ENCODE results near the gene OTOS.

OTOS gene

DNA sequence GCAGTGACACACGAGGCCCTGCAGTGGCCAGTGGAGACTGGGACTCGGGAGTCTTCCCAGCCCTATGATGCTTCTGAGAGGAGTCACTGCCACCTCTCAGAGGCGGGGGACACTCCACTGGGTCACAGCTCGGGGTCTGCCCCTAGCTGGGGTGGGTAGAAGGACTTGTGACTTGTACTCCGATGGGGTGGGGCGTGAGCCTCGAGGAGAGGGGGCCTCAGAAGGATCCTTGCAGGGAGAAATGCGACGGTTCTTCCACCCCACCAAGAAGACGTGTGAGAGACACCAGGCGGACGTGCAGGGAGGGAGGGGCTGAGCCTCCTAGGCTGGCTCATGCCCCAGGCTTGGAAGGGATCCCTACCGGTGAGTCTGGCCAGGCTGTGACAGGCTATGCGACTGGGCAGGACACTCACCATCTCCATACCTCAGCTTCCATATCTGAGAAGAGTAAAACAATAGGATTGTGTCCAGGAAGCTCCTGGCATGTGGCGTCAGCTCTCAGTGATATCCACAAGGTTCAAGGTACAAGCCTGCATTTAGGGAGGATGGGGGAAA, 11.1 kb upstream of the OTOS start:
- no peak for DNase-seq (ENCODE audit: low spot score)

DNA sequence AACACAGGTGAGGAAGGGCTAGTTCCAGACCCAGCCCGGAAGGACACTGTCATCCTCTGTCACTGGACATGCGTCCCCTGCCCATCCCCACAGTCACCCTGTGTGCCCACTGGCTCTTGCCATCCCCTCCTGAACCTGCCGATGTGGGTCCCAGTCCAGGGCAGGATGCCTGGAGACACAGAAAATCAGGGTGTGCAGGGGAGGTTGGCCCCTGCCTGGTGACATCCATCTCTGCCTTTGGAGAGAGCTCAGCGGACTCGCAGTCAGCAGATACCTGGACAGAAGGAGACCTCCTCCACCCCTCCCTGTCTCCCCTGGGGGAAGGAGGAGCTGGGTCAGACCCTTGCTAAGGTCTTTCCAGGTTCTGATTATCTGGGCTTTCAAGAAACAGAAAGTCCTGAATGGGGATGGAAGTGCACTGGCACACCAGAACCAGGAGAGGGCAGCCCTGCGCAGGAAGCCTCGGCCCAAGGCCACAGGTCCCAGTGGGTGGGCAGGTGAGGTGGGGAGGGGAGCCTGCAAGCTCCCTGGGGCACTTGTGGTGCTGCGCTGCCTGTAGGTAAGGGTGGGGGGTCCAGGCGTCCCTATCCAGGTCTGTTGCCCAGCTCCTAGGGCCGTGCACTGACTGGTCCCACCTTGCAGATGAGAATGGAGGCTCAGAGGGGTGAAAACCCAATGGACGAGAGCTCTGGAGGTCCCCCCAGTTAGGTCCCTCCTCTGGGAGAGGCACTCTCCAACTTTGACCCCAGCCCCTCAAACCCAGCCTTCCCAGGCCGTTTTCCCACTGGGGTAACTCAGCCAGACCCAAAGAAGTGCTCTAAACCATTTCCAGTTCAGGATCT, 9.7 kb upstream of the OTOS start:
- DNase-seq (ENCODE audit: low spot score), result no peak

DNA sequence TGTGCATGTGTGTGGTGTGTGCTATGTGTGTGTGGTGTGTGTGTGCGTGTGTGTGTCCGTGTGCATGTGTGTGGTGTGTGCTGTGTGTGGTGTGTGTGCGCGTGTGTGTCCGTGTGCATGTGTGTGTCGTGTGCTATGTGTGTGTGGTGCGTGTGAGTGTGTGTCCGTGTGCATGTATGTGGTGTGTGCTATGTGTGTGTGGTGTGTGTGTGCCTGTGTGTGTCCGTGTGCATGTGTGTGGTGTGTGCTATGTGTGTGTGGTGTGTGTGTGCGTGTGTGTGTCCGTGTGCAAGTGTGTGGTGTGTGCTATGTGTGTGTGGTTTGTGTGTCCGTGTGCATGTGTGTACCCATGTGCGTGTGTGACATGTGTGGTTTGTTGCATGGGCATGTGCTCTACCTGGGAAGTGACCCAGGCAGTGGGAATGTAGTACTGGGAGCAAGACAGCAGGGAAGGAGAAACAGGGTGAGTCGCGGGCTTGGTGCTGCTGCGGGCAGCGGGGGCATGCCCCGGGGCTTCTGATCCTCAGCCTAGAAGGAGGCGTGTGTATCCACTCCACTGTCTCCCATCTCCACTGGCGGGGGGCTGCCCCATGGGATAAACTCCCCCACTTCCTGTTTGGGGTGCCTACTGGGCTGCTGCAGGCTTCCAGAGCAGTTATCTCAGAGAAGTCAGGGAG, 7.6 kb upstream of the OTOS start:
- DNase-seq (ENCODE audit: low spot score), result no peak

DNA sequence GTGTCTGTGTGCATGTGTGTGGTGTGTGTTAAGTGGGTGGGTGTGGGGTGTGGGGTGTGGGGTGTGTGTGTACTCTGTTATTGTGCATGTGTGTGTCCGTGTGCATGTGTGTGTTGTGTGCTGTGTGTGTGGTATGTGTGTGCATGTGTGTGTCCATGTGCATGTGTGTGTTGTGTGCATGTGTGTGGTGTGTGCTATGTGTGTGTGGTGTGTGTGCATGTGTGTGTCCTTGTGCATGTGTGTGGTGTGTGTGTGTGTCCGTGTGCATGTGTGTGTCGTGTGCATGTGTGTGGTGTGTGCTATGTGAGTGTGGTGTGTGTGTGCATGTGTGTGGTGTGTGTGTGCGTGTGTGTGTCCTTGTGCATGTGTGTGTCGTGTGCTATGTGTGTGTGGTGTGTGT, 6.9 kb upstream of the OTOS start:
- no peak for DNase-seq (ENCODE audit: low spot score)

DNA sequence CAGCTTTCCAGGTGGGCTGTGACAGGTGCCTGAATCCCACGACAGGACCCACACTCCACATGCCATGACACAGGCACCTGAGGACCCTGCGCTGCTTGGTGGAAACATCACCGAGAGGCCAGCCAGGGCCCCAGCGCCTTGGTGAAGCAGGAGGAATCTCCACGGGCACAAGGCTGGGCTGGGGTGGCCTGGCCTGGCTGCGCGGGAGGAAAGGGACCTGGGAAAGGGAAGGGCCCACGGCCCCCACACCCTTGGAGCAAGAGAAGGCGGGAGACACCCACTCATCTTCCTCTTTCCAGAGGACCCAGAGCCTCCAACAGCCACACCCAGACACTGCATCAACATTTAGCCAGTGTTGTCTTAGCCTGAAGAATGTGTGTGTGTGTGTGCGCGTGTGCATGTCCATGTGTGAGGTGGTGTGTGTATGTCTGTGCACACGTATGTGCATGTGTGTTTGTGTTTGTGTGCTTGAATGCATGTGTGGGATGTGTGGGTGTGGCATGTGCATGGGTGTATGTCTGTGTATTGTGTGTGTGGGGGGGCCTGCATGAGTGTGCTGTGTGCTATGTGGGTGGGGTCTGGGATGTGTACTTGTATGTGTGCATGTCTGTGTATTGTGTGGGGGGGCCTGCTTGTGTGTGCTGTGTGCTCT, 6.3 kb upstream of the OTOS start:
- DNase-seq (ENCODE audit: low spot score), result no peak

DNA sequence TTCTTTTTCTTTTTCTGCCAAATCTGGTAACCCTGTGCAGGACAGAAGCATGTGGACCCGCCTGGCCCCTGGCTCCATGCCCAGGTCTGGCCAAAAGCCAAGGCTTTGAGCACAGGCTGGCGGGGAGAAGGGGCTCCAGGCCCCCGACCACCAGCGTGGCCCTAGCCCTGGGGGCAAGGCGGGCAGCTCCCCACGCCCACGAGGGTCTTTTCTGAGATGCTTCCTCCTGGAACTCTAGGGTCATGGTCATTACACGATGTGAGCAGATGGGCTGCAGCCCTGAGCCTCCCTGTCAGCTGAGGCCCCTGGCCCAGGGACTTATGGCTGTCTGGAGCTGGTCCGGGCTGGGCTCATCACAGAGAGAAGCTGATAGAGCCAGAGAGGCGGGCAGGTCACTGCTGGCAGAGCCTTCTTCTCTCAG, 5.7 kb upstream of the OTOS start:
- DNase-seq (ENCODE audit: low spot score), result no peak

DNA sequence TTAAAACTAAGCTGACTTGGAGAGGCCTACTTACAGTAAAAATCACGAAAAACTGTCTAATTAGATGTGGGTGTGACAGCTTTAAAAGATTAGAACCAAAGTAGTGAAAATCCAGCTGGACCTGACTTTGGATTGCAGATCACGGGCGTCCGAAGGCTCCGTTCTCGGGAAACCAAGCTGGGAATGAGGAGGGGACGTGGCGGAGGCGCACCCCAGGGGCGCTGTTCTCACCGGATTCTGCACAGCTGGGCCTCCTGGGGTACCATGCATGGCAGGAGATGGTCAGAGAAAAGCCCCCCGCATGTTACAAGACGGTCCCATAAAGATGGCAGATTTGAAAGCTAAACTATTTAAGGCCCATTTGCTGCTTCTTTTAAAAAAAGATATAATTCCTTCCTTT, 5.0 kb upstream of the OTOS start:
- DNase-seq (ENCODE audit: low spot score), result no peak

DNA sequence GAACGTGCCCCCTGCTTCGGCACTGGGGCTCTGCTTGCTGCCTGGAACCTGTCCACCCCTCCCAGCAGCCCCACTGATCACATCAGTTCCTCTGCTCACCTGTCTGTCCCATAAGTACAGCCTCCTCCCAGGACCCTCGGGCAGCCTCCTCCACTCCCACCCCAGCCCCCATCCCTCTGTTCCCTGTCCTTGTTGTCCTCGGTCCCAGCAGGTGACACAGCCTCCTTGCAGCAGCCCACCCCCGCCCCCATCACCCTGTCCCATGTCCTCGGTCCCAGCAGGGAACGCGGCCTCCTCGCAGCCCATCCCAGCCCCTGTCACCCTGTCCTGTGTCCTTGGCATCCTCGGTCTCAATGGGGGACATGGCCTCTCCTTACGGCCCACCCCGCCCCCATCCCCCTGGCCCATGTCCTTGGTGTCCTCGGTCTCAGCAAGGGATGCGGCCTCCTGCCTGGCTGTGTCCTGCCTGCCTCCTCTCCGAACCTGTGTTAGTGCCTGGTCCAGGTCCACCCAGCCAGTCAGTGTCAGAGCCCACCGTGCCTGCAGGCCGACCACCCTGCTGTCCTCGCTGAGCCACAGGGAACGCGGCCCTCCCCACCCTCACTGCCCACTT, 4.3 kb upstream of the OTOS start:
- no peak for DNase-seq (ENCODE audit: low spot score)

DNA sequence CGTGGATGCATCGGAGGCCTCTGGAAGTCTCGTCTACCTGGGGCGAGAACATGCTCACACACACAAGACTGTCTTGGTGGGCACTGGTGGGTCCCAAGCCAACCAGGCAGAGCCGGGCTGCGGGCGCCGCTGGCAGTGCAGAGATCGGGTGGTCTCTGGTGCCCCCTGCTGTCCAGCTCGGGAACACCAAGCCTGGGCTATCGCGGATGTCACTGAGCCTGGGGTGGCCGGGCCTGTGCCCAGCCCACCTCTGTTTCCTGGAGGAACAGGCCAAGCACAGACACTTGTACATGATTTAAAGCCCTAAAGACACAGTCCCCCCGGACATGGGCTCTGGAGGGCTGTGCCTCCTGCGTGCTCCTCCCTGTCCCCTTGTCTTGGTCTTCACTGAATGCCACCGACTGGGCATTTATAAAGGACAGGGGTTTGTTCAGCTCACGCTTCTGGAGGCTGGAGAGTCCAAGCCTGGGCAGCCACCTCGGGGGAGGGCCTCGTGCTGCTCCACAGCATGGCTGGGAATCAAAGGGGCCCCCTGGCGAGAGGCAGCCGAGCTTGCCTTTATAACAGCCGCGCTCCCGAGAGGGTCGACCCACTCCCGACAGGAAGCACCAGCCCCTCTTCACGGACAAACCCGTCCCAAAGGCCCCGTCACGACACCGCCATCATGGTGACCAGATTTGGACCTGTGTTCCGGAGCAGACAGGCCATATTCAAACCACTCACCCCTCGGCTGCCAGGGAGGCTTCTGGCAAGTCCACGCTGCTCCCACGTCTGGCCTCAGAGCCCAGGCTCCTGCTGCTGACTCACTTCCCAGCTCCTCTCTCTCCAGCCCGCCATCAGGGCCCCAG, 3.6 kb upstream of the OTOS start:
- peak; percentile 51 for DNase-seq (ENCODE audit: low spot score)

DNA sequence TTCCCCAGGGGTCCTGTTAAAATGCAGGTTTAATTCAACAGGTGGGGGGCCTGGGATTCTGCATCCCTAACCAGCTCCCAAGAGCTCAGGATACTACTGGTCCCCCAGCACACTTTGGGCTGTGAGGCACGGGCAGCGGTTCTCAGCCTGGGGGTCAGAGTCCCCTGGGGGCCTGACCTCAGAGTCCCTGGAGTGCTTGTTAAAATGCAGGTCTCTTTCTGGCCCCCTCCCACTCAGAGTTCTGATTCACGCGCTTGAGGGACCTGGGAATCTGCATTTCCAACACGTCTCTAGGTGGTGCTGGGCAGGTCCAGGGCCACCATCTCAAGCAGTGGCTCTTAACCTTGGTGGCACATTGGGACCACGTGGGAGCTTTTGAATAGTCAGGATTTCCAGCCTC, 2.8 kb upstream of the OTOS start:
- no peak for DNase-seq (ENCODE audit: low spot score)

DNA sequence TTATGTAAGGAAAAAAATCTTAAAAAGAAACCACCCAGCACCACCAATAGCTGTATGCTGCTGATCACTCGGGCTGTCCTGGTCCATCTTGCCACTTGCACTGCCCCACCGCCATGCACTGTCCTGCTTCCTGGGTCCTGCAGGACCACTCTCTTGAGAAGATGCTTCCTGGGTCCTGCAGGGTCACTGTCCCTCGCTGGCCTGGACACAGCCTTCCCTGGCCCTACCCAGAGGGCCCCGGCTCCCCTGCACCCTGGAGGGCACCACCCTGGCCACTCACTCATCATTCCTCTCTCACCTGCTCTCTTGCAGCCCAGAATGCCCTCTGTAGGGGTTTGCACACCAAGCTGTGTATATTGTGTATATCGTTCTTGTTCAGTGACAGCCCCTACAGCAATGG, 2.4 kb upstream of the OTOS start:
- no peak for DNase-seq (ENCODE audit: low spot score)

DNA sequence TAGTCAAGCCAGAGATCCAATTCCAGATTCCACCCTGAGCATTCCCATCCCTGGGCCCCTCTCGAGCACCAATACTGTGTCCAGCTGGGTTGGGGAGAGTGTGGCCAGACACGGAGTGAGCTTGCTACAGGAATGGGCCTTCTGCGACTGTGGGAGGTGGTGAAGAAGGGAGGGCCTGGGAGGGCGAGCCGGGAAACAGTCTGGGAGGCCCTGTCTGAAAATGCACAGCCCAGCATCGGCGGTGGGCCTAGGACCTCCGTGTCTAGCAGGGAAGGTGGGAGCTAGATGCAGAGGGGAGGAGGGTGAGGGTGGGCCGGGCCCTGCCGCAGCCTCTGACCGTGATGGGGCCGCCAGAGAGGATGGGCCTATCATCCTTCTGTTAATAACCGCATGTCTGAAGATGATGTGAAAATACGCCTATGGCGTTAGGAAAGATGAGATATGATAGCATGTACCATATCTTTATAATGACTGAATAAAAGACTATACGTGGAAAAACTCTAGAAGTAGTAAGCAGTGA, 1.9 kb upstream of the OTOS start:
- DNase-seq (ENCODE audit: low spot score), result no peak

DNA sequence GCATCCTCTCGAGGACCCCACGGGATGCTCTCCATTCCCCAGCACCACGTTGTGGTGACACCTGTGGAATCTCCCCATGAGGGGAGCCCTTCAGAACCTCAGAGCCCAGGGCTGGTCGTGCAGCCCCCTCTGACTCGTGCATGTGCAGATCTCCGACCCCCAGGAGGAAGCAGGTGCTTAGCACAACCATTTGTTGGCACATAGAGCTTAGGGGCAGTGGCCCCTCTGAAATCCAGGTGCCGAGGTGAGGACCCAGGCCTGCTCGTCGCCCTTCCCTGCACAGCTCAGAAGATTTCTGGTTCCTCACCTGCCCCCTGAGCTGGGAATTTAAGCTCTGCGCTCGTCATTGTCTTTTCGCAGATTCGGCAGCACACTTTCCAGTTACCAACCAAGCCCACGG, 1.3 kb upstream of the OTOS start:
- no peak for DNase-seq (ENCODE audit: low spot score)

DNA sequence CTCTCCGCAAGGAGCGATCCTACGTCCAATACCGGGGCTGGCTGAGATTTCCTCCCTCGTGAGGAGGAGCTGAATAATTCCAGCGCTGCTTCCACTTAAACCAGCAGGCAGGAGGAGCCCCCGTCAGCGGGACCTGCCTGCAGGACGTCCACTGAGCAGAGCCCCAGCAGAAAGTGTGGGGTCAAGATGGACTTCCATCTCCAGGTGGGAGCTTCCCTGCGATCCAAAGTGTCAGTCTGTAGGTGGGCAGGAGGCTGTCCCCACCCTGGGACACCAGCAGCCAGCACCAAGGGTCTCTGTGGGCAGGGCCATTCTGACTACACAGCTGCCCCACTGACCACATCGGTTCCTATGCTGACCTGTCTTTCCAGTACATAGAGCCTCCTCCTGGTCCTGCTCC, 462 bp upstream of the OTOS start:
- no peak for DNase-seq (ENCODE audit: low spot score)

DNA sequence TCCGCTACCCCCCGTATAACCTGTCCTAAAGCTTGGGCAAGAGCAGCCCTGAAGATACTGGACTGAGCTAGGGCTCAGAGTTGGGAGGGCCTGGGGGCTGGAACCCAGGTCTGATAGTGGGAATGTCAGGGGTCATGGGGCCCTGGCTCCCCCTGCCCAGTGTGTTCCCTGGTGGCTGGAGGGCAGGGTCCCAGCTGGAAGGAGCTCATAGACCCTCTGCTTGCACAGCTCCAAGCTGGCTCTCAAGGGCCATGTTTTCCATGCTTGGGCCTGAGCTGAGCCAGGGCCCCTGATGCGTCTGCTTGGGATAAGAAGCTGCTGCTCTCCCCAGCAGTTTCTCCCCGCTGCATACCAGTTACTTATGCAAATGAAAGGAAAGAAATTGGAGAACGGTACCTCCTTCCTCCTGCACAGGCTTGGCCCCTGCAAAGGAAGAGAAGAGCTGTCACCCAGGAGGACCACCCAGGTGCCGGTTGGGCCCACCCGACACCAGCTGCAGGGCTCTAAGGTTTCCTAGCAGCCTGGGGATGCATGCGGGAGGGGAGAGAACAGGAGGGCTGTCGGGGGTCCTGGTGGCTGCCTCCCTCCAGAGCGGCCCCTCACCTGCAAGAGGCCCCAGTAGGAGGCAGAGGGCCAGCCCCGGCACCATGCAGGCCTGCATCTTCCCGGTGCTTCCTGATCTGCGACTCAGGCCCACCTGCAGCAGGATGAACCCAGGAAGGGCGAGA, 628 bp downstream of the OTOS start:
- no peak for DNase-seq (ENCODE audit: low spot score)

DNA sequence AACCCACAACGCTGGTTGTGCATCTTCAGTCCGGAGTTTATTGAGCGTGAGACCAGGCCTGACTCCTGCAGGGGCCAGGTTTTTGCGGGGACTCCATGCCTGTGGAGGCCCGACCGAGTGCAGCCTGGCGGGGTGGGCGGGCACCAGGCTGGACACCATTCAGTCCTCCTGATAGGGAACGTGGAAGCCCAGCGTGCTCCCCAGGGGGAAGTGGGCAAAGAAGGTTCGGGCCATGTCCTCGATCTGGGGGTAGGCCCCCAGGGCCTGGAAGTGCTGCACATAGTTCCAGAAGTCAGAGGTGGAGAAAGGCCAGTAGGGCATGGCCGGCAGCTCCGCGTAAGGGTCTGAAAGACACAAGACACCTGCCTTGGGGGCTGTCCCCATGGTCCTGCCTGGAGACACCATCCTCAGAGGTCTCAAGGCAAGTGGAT, 1.4 kb downstream of the OTOS start:
- no peak for DNase-seq (ENCODE audit: low spot score)

DNA sequence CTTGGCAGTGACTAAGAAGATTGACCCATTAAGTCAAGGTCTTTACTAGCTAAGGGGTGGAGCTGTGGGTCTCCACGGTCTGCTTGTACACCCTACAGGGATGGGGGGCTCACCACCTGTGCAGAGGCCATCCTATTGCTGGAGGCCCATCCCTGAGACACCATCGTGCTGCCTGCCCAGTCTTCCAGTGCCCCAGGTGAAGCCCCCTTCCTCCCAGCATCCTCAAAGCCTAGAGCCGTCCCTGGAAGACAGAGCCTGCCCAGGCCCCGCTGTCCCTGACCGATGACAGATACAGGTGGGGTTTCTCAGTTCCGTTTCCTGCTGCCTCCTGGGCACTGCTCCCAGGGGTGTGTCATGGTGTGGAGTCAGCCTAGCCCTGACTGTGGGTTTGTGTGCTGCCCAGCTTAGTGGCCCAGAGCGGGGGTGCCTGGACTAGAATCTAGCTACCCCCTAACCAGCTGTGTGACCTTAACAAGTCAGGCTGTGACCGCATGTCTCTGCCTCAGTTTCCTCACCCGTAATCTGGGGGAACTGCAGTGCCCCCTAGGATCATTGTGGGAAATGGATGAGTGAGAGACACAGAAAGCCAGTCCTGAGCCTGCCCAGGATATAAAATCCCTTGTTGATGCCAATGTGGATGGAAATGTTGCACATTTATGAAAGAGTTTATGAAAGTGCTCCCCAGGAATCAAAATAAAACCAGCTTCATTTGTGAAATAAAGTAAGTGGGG, 2.0 kb downstream of the OTOS start:
- no peak for DNase-seq (ENCODE audit: low spot score)

DNA sequence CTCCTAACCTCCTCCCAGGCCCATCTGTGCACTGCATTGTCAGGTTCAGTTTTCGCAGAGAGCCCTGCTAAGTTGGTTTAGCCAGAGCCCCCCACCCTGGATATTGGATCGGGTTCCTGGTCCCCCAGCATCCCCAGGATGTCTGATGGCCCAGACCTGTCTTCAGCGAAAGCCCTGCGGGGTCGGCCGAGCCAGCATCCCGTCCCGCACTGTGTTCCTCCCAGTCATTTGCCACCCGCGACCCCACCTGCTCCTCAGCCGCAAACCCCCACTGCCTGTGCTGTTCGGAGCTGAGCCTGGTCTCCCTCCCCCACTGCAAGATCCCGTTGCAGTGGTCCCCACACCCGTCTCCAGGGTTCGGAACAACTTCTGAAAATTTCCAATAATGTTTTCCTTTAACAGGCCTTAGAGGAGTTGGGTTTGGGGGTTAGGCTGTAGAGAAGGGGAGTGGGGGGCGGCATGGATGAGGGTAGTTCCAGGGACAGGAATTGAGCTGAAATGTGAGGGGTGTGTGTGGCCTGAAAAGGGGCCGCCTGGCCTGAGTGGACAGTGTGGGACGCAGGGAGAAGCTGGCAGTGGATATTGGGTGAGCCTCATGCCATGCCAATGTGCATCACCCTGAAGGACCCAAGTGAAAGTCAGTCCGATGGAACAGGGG, 2.7 kb downstream of the OTOS start:
- no peak for DNase-seq (ENCODE audit: low spot score)

DNA sequence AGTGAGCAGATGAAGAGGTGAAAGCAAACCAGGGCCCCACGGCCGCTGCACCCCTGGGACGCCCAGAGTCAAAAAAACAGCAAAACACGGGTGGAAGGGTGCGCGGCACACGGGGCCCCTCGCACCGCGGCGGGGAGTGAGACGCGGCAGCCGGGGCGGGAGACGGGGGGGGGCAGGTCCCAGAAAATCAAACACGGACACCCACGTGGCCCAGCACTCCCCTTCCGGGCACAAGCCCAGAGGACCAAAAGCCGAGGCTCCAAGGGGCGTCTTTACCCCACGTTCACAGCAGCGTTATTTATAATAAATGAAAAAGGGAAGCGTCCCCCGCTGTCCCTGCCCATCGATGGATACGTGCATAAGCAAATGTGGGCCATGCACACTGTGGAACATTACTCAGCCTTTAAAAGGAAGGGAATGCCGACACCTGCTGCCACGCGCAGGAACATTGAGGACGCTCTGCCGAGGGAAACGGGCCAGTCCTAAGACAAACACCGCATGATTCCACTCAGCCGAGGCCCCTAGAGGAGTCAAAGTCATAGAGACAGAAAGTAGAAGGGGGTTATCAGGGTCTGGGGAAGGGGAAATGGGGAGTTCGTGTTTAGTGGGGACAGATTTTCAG, 3.7 kb downstream of the OTOS start:
- no peak for DNase-seq (ENCODE audit: low spot score)
